Left lung (tissue), 10 donors: ENCODE measurements around the gene JMJD1C. TPM values are rescaled to one million over a fixed set of nuclear protein-coding genes. Genes with fewer than 3 reads are reported as not detected.

Source experiments
- ATAC-seq: fragments of 200-7000 bp; cut with Tn5 transposase; one replicate; pipeline ENCODE4 v1.9.1; 2020; ENCODE audit warnings: moderate library complexity
- DNase-seq, 4 donors: peaks; one replicate each; pipeline ENCODE4 v3.0.0-alpha.2; 2013 to 2020
- H3K27ac ChIP-seq, 2 donors: fragments of 200-600 bp; sonication (generic) in 1 of 2; one replicate each; pipeline versions ENCODE4 v1.5.0 to v1.8.0; 2020 to 2021
- H3K27me3 ChIP-seq, 2 donors: fragments of 200-600 bp; sonication (generic) in 1 of 2; one replicate each; pipeline versions ENCODE4 v1.5.0 to v1.8.0; 2020 to 2021
- H3K36me3 ChIP-seq, 2 donors: fragments of 200-600 bp; sonication (generic) in 1 of 2; one replicate each; pipeline versions ENCODE4 v1.5.0 to v1.8.0; 2020 to 2021
- H3K4me1 ChIP-seq, 2 donors: fragments of 200-600 bp; one replicate each; pipeline ENCODE4 v1.8.0; 2021
- H3K4me3 ChIP-seq, 2 donors: fragments of 200-600 bp; sonication (generic) in 1 of 2; one replicate each; pipeline versions ENCODE4 v1.5.0 to v1.8.0; 2020 to 2021; ENCODE audit warnings: mild to moderate bottlenecking in 1 of 2
- H3K9me3 ChIP-seq, 2 donors: fragments of 200-600 bp; sonication (generic) in 1 of 2; one replicate each; pipeline versions ENCODE4 v1.5.0 to v1.8.0; 2020 to 2021
- CTCF ChIP-seq, 2 donors: fragments of 200-600 bp; sonication (generic) in 1 of 2; IDR thresholded peaks; one replicate each; pipeline versions ENCODE4 v1.5.0 to v1.8.0; 2021; ENCODE audit warnings: antibody characterized with exemption in 2 of 2
- intact Hi-C, 2 donors: fragments of 100-400 bp; cut with DNase I; formaldehyde crosslinking; loops; one replicate each; pipeline versions ENCODE4 v1.11.2 to v1.14.2; 2022
- polyA plus RNA-seq, 6 donors: library from polyadenylated mRNA; unstranded; fragments of 120-200 nt; gene quantifications; one replicate each; pipeline ENCODE4 v1.2.1, GENCODE V29; 2013; ENCODE audit not compliant: insufficient read length in 6 of 6
- total RNA-seq, 2 donors: library from RNA; stranded (reverse); fragmentation: NEBNext Ultra II Directional; extraction: Animal tissue kit (Norgen Biotek cat#: 25700); gene quantifications; one replicate each; pipeline ENCODE4 v1.2.1, GENCODE V29; 2021
- donor health status: DM: no; HTN: yes; CAD: no.
- donor health status: DM: no; HTN: no; CAD: no.

JMJD1C gene
- total and polyA plus RNA-seq, 8 donors = 68.0 to 130 (median 98.6) TPM

DNA sequence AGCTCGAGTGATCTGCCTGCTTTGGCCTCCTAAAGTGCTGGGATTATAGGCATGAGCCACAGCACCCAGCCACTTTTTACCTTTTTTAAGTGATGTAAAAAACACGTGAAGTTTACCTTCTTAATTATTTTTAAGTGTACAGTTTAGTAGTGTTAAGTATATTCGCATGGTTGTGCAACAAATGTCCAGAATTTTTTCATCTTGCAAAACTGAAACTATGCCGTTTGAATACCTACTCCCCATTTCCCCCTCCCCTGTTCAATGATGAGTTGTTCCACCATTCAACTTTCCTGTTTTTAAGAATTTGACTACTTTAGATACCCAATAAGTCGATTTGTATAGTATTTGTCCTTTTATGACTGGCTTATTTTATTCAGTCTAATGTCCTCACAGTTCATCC lies 321.8 kb downstream of the JMJD1C start:
- H3K27ac ChIP-seq = peak overlapping the region in 1 of 2 donors; percentile 20
- peaks cover 5 to 42% of the 10 kb centered on the region in 2 donors for H3K4me1 ChIP-seq
- no peaks in the 10 kb centered on the region for H3K27me3 ChIP-seq
- peaks cover 0 to 36% of the 10 kb centered on the region in 2 donors for H3K36me3 ChIP-seq
- H3K9me3 ChIP-seq = no peaks in the 10 kb centered on the region
- intact Hi-C loops = no loop called here
- no peak for TF ChIP-seq CTCF (IDR thresholded peaks at IDR 0.05)
- DNase-seq (no peak), ATAC-seq (peak; percentile 41)
- H3K4me3 ChIP-seq = no peak overlapping the region

GRCh38 chr10:63142136-63142535 lies 323.6 kb downstream of the JMJD1C start:
- H3K4me1 ChIP-seq = peaks cover 9 to 60% of the 10 kb centered on the region in 2 donors
- H3K9me3 ChIP-seq = no peaks in the 10 kb centered on the region
- H3K27me3 ChIP-seq = no peaks in the 10 kb centered on the region
- H3K36me3 ChIP-seq = peaks cover 0 to 18% of the 10 kb centered on the region in 2 donors
- no peak for TF ChIP-seq CTCF (IDR thresholded peaks at IDR 0.05)
- no peak for ATAC-seq
- no peak overlapping the region for H3K27ac ChIP-seq
- no peak for DNase-seq
- no peak overlapping the region for H3K4me3 ChIP-seq
- intact Hi-C loops = no loop called here

DNA sequence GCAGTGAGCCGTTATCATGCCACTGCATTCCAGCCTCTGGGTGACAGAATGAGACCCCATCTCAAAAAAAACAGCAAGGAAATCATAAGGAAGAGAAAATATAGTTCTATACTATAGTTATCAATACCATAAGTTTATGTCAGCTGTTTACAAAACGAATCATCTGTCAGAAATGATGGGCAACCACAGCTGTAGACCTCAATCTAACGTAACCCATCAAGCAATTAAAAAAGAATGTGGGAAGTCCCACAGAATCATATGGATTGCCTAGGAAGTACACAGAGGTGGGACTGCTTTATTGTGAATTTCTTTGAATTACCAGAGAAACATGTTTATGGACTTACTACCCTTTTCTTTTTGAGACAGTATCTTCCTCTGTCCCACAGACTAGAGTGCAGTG lies 325.7 kb downstream of the JMJD1C start:
- intact Hi-C loops = no loop called here
- ATAC-seq = no peak
- no peak for DNase-seq
- H3K27me3 ChIP-seq = no peaks in the 10 kb centered on the region
- no peak overlapping the region for H3K27ac ChIP-seq
- H3K4me3 ChIP-seq = no peak overlapping the region
- TF ChIP-seq CTCF (IDR thresholded peaks at IDR 0.05) = no peak
- peaks cover 14 to 60% of the 10 kb centered on the region in 2 donors for H3K4me1 ChIP-seq
- H3K9me3 ChIP-seq = no peaks in the 10 kb centered on the region
- H3K36me3 ChIP-seq = peaks cover 0 to 10% of the 10 kb centered on the region in 2 donors

DNA sequence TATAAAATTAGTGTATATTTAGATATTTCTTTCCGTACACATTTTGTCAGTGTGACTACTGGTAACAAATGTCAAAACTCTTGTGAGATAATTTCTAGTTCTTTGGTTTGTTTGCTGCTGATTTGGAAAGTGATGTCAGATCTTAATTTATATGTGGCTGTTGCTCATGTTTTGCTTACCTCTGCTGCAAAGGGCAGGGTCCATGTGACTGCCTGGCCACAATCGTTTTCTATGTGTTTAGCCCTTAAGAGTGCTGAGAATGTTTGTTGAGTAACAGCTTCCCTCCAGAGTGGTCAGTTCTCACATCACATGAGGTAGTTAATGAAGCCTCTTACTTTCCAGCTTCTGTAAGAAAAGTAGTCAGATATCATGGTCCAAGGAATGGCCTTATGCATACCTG lies 328.5 kb downstream of the JMJD1C start:
- H3K27ac ChIP-seq = peak overlapping the region in 1 of 2 donors; percentile 33
- TF ChIP-seq CTCF (IDR thresholded peaks at IDR 0.05) = no peak
- H3K9me3 ChIP-seq = peaks cover 0 to 3% of the 10 kb centered on the region in 2 donors
- intact Hi-C loops = no loop called here
- H3K4me1 ChIP-seq = peaks cover 20 to 55% of the 10 kb centered on the region in 2 donors
- DNase-seq = peak in 1 of 4 donors; percentile 54
- no peaks in the 10 kb centered on the region for H3K27me3 ChIP-seq
- H3K4me3 ChIP-seq = no peak overlapping the region
- peak; percentile 45 for ATAC-seq
- H3K36me3 ChIP-seq = peaks cover 0 to 10% of the 10 kb centered on the region in 2 donors

- intact Hi-C loops = no loop called here
These were observed 331.8 kb downstream of the JMJD1C start for GRCh38 chr10:63133821-63134557.

More at GRCh38 chr10:63133821-63134557, 331.8 kb downstream of the JMJD1C start:
- no peak for DNase-seq
- peak overlapping the region; percentile 94 to 99 for H3K27ac ChIP-seq
- no peak for TF ChIP-seq CTCF (IDR thresholded peaks at IDR 0.05)
- H3K4me3 ChIP-seq = peak overlapping the region; percentile 63 to 91
- peaks cover 20 to 50% of the 10 kb centered on the region in 2 donors for H3K4me1 ChIP-seq
- ATAC-seq = no peak
- H3K27me3 ChIP-seq = no peaks in the 10 kb centered on the region
- peaks cover 0 to 5% of the 10 kb centered on the region in 2 donors for H3K9me3 ChIP-seq
- H3K36me3 ChIP-seq = no peaks in the 10 kb centered on the region
